H1 (cell line): ENCODE results near the gene GABRP.

Experiments used
- NRF1 ChIP-seq: IDR thresholded peaks from 2 replicates; pipeline ENCODE4 v1.6.1; 2011; ENCODE audit warnings: mild to moderate bottlenecking, low read depth, low read length, improper control_type of control experiment
- POLR2A ChIP-seq, 2 experiments: IDR thresholded peaks; 1 replicate in 1 of 2; 2 replicates in 1 of 2; pipeline ENCODE4 v1.6.1; 2011; ENCODE audit warnings: low read depth in 2 of 2, low read length in 2 of 2, mild to moderate bottlenecking in 2 of 2; ENCODE audit errors: control extremely low read depth in 1 of 2
- RAD21 ChIP-seq, 2 experiments: IDR thresholded peaks in 1 of 2; conservative IDR thresholded peaks in 1 of 2; 2 replicates each; pipeline ENCODE4 v1.6.1; 2011; ENCODE audit warnings: low read depth in 2 of 2, low read length in 2 of 2, improper control_type of control experiment in 1 of 2, inconsistent platforms in 1 of 2, mild to moderate bottlenecking in 1 of 2, moderate library complexity in 1 of 2
- ZNF274 ChIP-seq: IDR thresholded peaks from 2 replicates; pipeline ENCODE4 v1.7.0; 2012; ENCODE audit warnings: low read length, borderline replicate concordance; ENCODE audit errors: extremely low read depth

GRCh38 chr5:170747357-170747756, 36.2 kb upstream of the GABRP start:
- no peak for TF ChIP-seq POLR2A (IDR thresholded peaks at IDR 0.05; ENCODE audit: control extremely low read depth in 1 of 2, low read depth in 2 of 2, low read length in 2 of 2)
- no peak for TF ChIP-seq ZNF274
- TF ChIP-seq NRF1 = no peak
- no peak for TF ChIP-seq RAD21 (IDR thresholded peaks at IDR 0.05 in 1 of 2, conservative IDR thresholded peaks at IDR 0.05 in 1 of 2; ENCODE audit: low read depth in 2 of 2, low read length in 2 of 2)
